Hematopoietic multipotent progenitor cell treated with erythropoietin and hydrocortisone succinate and interleukin-3 and kit ligand, for 15 days (in vitro differentiated cells): ENCODE data around the gene PPP2R2D.

ENCODE experiments used
- DNase-seq: peaks from one replicate; pipeline ENCODE4 v3.0.0-alpha.2; 2015; ENCODE audit warnings: low spot score

Gene PPP2R2D

GRCh38 chr10:131889755-131890154, 11.1 kb upstream of the PPP2R2D start:
- no peak for DNase-seq

- no peak for DNase-seq
These were observed 10.3 kb upstream of the PPP2R2D start for GRCh38 chr10:131890276-131891195.

GRCh38 chr10:131891196-131891928, 9.4 kb upstream of the PPP2R2D start:
- no peak for DNase-seq

- DNase-seq = no peak
These were observed 8.6 kb upstream of the PPP2R2D start for GRCh38 chr10:131891929-131892805.

DNA sequence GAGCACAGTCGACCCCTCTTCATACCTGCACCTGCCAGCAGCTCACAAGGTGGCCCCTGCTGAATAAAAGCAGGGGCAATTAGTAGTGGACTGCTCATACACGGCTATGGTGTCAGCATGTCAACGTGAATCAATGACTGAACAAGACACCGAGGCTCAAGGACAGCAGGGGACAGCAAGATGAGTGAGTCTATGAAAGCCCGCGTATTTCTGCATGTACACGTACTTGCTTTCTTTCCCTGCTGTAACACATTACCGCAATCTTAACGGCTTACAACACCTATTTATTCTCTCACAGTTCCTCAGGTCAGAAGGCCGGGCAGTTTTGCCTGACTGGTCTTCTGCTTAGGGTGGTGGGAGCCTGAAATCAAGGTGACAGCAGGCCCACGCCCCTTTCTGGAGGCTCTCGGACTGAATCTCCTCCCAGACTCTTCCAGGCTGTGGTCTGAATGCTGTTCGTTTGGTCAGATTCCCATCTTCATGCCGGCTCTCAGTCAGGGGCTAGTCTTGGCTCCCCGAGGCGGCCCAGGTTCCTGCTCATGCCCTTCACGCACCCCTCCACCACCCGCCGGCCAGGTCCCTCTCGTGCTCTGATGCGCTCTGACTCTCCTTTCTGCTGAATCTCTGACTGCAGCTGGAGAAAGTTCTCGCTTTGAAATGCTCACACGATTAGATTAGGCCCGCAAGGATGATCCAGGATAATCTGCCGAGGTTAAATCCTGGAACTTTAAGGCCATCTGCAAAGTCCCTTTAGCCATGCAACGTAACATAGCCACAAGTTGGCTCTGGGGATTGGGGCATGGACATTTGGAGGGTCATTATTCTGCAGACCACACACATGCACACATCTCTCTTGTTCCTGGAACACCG, 7.8 kb upstream of the PPP2R2D start:
- no peak for DNase-seq

GRCh38 chr10:131895116-131895515, 5.7 kb upstream of the PPP2R2D start:
- no peak for DNase-seq

GRCh38 chr10:131896403-131896802, 4.4 kb upstream of the PPP2R2D start:
- peak; percentile 25 for DNase-seq

- DNase-seq = peak; percentile 64
These were observed 3.4 kb upstream of the PPP2R2D start for GRCh38 chr10:131897297-131897899.

DNA sequence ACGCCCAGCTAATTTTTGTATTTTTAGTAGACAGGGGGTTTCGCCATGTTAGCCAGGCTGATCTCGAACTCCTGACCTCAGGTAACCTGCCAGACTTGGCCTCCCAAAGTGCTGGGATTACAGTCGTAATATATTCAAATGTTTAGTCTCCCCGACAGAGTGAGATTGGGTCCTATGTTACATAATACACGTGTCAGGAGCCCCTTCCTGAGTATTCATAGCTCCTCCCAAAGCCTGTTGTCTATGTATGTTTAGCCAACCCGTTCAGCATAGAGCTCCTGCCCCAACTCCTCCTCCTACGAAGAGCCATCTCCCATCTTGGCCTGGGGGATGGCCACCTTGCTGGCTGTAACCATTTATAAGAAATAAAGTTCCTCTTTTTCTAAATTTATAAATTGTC, 2.7 kb upstream of the PPP2R2D start:
- no peak for DNase-seq

- no peak for DNase-seq
These were observed 2.1 kb upstream of the PPP2R2D start for GRCh38 chr10:131898713-131899112.

GRCh38 chr10:131899116-131899690, 1.6 kb upstream of the PPP2R2D start:
- no peak for DNase-seq

- no peak for DNase-seq
These were observed 986 bp upstream of the PPP2R2D start for GRCh38 chr10:131899695-131900349.

DNA sequence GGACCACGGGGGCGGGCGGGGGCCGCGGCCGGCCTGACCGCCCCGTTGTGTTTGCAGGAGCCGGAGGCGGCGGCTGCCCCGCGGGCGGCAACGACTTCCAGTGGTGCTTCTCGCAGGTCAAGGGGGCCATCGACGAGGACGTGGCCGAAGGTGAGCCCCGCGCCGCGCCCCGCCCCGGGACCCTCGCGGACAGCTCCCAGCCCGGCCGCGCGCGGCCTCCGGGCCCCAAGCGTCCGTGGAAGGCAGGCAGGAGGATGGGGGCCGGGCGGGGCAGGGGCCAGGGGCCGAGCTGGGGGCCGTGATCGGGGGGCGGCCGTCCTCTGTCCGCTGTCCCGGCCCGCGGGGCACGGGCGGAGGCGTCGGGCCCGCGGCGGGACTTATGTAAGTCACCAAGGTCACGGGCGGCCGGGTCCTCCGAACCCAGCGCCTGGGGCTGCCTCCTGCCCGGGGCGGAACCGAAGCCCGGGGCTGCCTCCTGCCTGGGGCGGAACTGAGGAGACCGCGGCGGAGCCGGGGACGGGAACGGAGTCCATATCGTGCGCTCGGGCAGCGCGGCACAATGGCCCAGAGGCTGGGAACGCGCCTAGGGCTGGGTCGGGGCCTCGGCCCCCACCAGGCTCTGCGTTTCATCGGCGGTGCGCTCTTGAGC, 497 bp downstream of the PPP2R2D start:
- peak; percentile 51 for DNase-seq

DNA sequence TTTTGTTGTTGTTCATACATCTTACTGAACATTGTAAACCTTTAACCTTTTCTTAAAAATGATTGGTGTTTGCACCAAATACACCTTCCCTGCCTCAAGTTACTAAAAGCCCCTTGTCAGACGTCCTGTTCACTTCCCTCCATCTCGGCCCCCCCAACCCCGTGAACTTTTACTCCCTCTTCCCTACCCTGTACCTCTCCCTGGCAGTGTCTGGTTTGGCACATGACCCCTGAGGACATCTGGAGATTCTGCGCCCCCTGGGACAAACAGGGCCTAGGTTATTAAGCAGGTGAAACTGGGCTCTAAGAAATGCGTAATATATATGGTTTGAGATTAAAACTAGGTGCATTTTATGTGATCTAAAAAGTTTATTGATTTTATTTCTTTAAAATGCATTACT, 1.4 kb downstream of the PPP2R2D start:
- DNase-seq = no peak

DNA sequence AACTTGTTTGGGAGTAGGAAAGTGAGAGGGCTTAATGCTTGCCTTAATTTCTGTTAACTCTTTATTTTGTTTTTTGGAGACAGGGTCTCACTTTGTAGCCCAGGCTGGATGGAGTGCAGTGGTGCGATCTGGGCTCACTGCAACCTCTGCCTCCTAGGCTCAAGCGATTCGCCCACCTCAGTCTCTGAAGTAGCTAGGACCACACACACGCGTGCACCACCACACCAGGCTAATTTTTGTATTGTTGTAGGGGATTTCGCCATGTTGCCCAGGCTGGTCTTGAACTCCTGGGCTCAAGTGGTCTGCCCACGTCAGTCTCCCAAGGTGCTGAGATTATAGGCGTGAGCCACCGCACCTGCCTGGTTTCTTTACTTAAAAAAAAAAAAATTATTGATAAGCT, 1.9 kb downstream of the PPP2R2D start:
- no peak for DNase-seq

DNA sequence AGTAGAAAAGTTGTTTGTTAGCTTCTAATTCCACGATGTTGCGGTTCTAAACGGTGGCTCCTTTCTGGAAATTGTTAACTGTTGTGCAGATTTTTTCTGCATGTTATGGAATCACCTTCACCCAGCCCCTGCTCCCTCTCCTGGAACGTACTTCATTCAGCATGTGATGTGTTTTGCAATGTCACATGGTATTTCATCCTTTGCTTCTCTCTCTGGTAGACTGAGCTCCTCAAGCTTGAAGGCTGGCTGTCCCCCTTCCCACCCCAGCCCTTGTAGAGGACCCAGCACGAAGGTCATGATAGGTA, 4.4 kb downstream of the PPP2R2D start:
- no peak for DNase-seq

DNA sequence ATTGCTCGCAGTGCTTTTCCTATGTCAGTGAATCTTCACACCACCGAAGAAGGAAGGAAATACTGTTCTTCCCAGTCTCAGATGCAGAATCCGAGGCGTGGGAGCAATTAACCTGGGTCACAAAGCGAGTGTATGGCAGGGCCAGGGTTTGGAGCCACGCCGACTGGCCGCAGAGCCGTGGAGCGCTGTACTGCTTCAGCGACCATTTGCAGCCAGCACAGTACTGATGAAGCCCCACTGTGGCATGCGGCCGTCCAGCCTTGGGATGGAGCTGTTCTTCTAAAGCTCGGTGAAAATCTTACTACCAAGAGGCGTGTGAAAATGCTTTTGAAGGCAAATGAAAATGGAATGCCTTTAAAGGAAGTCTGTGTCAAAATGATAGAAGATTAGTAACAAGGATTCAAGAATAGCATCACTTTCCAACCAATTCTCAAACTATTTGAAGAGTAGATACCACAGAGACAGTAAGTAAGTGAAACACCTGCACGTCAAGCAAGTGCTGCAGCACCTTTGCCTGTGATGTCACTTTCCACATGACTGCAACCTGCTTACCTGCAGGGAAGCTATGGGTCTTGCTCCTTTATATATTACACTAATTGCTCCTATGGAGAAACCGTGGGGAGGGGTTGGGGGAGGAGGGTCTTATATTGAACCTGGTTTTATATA, 4.9 kb downstream of the PPP2R2D start:
- DNase-seq = no peak

GRCh38 chr10:131906269-131906639, 5.4 kb downstream of the PPP2R2D start:
- no peak for DNase-seq

DNA sequence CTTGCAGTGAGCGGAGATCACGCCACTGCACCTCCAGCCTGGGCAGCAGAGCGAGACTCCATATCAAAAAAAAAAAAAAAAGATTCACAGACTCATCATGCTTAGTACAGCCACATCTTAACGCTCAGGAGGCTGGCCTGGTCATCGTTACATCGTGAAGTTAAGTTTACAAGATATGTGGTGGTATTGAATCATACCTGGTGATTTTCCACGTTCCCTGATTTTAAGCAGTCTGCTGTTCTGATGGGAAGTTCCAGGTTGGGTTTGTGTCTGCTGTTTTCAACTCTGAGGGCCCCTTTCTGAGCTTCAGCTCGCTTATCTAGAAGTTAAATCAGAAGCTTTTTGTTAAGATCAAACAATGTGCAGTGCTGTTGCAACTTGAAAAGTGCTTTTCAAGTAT, 6.9 kb downstream of the PPP2R2D start:
- DNase-seq = no peak
